ENCODE data around the gene KASH5.
"Not testable (repeated sequence)": the region's sequence is repeated elsewhere in the genome, so short reads cannot be mapped to it uniquely, and the experiment has no call there.

KASH5 gene

DNA sequence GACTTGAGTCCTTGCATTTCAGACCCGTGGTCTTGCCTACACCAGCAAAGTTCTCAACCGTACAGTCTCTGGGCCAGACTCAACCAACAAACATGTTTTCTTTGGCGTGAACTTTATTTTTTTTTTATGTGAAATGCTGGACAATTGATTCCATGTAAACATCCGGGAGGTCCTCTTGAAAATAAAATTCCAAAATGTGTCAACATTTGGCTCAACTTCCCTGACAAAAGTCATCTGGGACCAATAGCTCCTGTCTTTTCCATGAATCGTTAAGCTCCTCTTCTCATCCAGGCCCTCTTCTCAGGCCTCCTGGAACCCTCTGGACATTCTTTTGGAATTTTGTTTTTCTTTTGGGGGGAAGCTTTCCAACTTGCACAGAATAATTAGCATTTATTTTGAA is 67.7 kb downstream of the KASH5 start:
- no peak for DNase-seq (ENCODE audit: low spot score)

DNA sequence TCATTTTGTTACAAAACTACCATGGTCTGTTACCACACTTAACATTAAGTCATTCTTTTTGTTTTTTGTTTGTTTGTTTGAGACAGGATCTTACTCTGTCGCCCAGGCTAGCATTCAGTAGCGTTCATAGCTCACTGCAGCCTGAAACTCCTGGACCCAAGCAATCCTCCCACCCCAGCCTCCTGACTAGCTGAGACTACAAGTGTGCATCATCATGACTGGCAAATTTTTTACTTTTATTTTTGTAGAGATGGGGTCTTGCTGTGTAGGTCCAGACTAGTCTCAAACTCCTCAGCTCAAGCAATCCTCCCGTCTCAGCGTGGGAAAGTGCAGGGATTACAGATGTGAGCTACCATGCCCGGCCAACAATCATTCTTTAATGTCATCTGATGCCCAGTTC is 68.3 kb downstream of the KASH5 start:
- DNase-seq (ENCODE audit: low spot score): no peak

DNA sequence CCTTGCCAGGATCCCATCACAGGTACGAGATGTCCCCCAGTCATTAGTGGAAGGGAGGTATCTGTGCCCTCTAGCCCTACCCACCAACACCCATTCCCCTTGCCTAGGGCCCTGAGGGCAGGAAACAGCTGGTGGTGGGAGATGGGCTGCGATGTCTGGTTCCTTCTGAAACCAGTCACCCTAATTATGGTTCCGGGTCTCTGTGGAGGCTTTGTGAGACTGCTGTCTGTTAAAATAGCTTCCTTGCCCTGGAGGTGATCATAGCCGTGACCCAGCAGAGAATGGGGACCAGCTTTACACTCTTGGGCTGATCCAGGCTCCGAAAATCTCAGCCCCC is 70.5 kb downstream of the KASH5 start:
- no peak for DNase-seq (ENCODE audit: low spot score)

DNA sequence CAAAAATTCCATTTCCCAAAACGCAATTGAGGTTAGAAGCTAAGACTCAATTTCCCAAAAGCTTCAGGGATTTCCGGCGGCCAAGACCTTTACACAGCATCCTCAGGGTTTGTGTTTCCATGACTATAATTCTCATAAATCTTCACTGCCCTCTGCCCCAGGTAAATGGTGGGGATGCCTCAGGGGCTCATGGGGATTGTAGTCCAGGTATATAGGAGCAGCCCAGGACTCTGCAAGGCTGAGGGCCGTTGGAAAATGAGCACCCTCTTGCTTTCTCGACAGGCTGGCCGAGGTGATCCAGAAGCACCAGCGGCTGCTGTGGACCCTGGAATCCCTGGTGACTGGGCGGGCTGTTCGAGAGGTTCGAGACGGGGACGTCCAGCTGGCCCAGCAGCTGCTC is 71.3 kb downstream of the KASH5 start:
- no peak for DNase-seq (ENCODE audit: low spot score)

DNA sequence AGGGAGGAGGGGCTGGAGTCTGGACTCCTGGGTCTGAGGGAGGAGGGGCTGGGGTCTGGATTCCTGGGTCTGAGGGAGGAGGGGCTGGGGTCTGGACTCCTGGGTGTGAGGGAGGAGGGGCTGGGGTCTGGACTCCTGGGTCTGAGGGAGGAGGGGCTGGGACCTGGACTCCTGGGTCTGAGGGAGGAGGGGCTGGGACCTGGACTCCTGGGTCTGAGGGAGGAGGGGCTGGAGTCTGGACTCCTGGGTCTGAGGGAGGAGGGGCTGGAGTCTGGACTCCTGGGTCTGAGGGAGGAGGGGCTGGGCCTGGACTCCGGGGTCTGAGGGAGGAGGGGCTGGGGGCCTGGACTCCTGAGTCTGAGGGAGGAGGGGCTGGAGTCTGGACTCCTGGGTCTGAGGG is 73.1 kb downstream of the KASH5 start:
- DNase-seq (ENCODE audit: low spot score): not testable (repeated sequence)

DNA sequence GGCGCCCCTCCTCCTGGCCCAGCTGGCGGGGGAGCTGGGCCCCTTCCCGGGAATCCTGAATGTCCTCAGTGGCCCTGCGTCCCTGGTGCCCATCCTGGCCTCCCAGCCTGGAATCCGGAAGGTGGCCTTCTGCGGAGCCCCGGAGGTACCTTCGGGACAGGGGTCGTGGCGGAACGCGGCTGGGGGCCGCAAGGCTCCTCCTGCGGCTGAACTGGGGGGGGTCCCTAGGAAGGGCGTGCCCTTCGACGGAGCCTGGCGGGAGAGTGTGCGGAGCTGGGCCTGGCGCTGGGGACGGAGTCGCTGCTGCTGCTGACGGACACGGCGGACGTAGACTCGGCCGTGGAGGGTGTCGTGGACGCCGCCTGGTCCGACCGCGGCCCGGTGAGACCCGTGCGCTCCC is 73.6 kb downstream of the KASH5 start:
- DNase-seq (ENCODE audit: low spot score): no peak

DNA sequence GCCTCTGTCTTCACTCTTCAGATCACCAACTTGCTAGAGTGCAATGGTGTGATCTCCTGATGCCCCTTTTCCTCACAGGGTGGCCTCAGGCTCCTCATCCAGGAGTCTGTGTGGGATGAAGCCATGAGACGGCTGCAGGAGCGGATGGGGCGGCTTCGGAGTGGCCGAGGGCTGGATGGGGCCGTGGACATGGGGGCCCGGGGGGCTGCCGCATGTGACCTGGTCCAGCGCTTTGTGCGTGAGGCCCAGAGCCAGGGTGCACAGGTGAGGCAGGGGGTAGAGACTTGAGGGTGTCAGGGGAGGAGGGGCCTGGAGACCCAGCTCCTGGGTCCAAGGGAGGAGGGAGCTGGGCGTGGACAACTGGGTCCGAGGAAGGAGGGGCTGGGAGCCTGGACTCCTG is 74.4 kb downstream of the KASH5 start:
- DNase-seq (ENCODE audit: low spot score): no peak

DNA sequence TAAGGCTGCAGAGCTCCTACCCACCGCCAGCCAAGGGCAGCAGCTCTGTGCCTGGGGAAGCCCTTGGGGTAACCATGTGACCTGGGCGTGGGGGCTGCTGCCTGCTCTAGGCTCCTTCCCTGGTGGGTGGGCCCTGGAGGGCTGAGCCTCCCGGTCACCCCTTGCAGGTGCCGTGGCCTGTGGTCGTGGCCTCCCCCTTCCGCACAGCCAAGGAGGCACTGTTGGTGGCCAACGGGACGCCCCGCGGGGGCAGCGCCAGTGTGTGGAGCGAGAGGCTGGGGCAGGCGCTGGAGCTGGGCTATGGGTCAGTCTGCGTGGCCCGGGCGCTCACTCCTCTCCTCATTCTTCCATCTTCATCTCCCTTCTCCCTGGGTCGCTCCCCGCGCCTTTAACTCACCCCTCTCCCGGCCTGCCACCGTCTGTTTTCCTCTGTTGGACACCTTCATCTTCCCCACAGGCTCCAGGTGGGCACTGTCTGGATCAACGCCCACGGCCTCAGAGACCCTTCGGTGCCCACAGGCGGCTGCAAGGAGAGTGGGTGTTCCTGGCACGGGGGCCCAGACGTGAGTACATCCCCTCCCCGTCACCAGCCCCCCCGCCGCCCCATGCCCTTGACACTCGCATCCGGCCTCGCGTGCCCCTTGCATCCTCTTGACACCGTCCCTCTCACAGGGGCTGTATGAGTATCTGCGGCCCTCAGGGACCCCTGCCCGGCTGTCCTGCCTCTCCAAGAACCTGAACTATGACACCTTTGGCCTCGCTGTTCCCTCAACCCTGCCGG is 76.1 kb downstream of the KASH5 start:
- no peak for DNase-seq (ENCODE audit: low spot score)

DNA sequence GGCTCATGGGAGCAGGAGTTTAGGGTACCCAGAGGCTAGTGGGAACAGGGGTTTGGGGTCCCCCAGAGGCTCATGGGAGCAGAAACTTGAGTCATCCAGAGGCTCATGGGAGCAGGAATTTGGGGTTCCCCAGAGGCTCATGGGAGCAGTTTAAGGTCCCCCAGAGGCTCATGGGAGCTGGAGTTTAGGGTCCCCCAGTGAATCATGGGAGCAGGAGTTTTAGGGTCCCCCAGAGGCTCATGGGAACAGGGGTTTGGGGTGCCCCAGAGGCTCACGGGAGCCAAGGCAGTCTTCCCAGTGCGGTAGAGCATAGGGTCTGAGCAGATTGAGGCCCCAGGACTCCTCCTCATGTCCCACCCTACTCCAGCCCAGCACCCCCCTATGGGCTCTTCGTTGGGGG is 77.3 kb downstream of the KASH5 start:
- no peak for DNase-seq (ENCODE audit: low spot score)
